NCI-H2081 (cell line): ENCODE measurements around the gene FMN2.
"Not testable (repeated sequence)": the region's sequence is repeated elsewhere in the genome, so short reads cannot be mapped to it uniquely, and the experiment has no call there.

Experiments used
- DNase-seq, 2 experiments: peaks; one replicate each; lab custom pipeline; 2025; lab: John Stamatoyannopoulos, UW

FMN2 gene

GRCh38 chr1:240362826-240363225 is 271.1 kb downstream of the FMN2 start:
- DNase-seq: no peak

DNA sequence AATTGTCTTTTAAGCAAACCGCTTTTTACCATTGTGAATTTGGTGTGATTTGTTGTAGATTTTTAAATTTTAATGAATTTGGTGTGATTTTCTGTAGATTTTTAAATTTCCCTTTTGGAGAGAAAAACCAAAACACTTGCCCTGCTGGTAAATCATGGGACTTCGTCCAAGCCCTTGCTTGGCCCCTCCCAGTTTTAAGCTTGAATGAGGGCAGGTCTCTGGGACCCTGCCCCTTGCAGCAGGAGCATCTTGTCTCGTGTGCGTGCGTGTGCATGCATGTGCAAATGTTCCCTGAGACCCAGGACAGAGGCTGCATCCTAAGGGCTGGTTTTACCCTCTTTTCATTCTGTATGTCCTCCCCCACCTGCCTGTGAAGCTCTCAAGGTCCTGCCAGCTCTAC is 271.6 kb downstream of the FMN2 start:
- DNase-seq: no peak

DNA sequence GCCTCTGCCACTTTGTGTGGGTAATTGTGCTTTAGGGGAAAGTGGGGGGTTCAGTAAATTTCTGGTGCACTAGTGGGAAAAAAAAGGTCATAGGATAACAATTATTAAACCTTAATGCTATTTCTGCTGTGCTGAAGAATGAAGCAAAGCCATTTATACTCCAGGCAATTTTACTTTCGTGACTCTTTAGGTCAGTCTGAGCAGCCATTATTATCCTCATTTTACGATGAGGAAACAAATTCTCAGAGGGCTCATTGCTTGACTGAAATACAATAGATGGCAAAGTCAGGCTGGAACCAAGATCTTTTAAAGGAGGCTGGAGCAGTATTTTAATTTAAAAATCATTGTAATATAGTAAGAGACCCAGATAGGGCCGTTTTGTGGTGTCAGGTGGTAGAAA is 272.2 kb downstream of the FMN2 start:
- no peak for DNase-seq

DNA sequence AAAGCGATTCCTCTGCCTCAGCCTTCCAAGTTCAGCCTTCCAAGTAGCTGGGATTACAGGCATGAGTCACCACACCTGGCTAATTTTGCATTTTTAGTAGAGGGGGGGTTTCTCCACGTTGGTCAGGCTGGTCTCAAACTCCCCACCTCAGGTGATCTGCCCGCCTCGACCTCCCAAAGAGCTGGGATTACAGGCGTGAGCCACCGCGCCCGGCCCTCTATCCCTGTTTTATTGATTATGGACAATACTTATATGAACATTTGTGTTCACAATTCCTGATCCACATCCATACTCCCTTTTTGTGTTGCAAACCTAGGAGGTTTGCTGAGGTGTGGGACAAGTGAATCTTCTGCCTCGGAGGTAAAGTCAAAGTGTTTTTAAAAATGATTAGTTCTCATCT is 275.0 kb downstream of the FMN2 start:
- DNase-seq: no peak

DNA sequence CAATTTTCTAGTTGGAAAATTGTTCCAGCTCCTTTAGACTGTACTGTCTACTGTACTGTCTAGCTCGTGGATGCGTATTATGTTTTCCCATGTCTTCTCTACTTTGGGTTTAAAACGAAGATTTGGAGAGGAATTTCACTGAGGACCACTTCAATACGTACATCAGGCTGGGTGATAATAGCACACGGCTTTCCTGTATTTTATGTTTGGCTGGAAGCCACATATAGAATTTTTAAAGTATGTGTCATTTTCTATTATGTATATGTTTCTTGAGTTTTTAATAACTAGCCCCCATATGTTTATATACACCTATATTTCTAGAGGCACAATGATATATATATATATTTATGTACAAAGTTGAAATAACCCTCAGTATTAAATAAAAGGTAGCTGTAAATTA is 293.9 kb downstream of the FMN2 start:
- no peak for DNase-seq

- DNase-seq: no peak
These were observed 294.6 kb downstream of the FMN2 start for GRCh38 chr1:240385985-240386978.

GRCh38 chr1:240387051-240387450 is 295.4 kb downstream of the FMN2 start:
- DNase-seq: no peak

GRCh38 chr1:240391660-240392260 is 300.1 kb downstream of the FMN2 start:
- no peak for DNase-seq

DNA sequence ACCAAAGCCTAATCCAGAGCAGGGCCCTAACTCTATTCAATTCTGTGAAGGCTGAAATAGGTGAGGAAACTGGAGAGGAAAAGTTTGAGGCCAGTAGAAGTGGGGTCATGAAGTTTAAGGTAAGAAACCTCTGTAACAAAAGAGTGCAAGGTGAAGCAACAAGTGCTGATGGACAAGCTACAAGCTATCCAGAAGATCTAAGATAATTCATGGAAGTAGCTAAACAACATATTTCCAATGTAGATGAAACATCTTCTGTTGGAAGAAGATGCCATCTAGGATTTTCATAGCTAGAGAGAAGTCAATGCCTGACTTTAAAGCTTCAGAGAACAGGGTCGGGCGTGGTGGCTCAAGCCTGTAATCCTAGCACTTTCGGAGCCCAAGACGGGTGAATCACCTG is 302.7 kb downstream of the FMN2 start:
- no peak for DNase-seq

- DNase-seq: no peak
These were observed 303.7 kb downstream of the FMN2 start for GRCh38 chr1:240395336-240395735.

GRCh38 chr1:240399381-240399780 is 307.7 kb downstream of the FMN2 start:
- no peak for DNase-seq

GRCh38 chr1:240401731-240402130 is 310.0 kb downstream of the FMN2 start:
- no peak for DNase-seq

DNA sequence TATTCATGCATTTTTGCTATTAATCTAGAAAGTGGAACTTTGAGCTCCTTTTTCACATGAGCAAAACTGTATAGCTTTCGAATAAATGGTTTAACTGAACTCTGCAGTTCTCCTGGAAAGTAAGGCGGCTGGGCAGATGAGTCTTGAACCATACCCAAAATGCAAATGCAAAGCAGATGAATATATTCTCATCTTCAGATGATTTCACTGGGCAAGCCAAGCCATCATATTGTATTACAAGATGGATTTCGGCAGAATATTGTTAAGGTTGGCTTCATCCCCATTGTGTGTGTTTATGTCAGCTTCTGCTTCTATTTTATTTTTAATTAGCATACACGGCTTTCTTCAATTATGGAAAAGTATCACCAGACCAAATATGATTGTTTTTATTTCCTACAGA is 310.6 kb downstream of the FMN2 start:
- no peak for DNase-seq

DNA sequence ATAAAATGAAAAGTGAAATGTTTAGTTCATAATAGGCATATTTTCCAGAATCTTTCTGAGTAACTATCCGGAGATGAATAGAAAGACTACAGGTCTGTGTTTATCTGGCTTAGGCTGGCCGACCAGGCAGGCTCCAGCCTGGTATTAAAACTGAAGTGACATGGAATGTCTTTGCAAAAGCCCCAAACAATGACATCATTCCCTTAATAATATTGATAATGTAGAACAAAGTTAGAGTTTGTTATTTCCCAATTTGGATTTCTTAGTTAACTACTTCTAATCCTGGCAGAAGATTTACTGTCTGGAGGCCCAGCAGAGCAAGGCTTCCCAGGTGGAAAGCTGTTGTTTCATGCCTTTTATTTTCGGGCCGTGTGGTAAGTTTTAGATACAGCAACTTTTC is 312.6 kb downstream of the FMN2 start:
- DNase-seq: no peak

GRCh38 chr1:240405751-240406150 is 314.1 kb downstream of the FMN2 start:
- DNase-seq: no peak

GRCh38 chr1:240407407-240407806 is 315.7 kb downstream of the FMN2 start:
- DNase-seq: no peak

DNA sequence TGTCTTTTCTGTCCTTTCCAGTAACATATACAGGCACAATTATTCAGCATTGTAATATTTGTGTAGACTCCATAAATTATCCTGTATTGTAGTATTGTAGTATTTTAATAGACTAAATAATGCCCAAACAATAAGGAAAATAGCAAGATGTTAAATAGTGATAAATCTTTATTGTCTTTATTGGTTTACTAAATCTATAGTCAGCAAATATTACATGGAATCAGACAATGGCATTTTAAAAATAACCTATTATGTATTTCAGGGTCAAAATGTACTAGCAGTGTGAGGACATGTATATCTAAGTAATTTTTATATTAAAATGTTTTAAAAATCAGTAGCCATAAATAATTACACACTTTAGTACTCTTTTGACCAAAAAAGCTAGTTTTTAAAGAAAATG is 317.9 kb downstream of the FMN2 start:
- no peak for DNase-seq

DNA sequence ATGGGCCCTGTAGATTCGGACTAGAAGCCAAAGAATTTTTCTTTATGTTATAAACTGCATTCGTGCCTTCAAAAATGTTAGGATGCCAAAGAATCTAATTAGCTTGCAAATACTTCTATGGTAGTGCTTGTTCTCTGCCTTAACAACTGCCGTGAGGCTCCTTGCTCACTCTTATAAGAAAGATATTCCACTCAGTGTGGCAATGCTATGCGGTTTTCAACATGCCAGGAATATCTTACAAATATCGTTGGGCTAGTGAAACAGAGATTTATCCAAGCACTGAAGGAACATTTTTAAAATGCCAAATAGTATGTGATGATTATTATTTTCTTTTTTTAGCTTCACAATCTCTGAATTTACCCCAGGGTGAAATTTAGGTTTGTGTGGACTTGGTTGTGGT is 322.0 kb downstream of the FMN2 start:
- no peak for DNase-seq

DNA sequence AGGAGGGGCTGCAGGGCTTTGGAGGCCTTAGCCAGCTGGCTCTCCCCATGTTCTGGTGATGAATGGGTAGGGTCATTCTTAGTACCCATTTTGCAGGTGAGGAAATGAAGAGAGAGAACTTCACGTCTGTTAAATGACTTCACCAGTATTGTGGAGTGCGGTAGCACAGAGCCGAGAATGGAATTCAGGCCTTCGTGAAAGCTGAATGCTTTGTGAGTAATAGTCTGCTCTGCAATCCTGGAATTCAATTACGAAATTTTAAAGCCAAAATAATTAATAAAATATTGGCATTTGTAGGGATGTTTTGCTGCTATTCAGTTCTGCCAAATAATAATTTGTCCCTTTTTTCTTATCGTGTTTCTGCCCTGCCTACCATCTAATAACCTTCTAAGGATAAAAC is 322.6 kb downstream of the FMN2 start:
- no peak for DNase-seq

GRCh38 chr1:240415011-240415410 is 323.3 kb downstream of the FMN2 start:
- DNase-seq: not testable (repeated sequence)

DNA sequence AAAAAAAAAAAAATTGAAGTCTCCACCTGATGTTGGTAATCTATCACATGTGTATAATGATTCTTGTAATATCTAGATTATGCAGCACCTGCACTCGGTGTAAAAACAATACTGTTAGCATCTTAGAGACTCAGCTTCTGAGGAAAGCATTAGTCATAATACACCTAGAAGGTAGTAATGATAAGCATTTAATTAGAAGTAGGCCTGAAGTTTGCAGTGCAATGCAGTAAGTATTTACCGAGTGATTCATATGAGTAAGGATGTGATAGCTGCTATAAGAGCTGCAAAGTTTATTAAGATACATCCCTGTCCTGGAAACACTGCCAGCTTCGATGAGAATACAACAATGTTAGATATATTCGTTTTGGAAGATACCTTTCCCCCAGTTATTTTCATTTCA is 323.8 kb downstream of the FMN2 start:
- no peak for DNase-seq

- no peak for DNase-seq
These were observed 325.6 kb downstream of the FMN2 start for GRCh38 chr1:240417317-240417716.

- DNase-seq: no peak
These were observed 329.1 kb downstream of the FMN2 start for GRCh38 chr1:240420766-240421165.
